ENCODE measurements around the gene CDCA8. TPM values are rescaled to one million over a fixed set of nuclear protein-coding genes. Genes with fewer than 3 reads are reported as not detected.

Gene CDCA8
- total RNA-seq, 1 experiment from 2014 or later: 51.7 TPM

GRCh38 chr1:37722181-37723071 is 30.1 kb downstream of the CDCA8 start (continued):
- TF ChIP-seq EZH2 (IDR thresholded peaks at IDR 0.05) (no peak), ZNF274 (IDR thresholded peaks at IDR 0.05; ENCODE audit: low read depth, low read length) (no peak), YY1 (IDR thresholded peaks at IDR 0.05; ENCODE audit: extremely low read depth, insufficient replicate concordance, low read depth, low read length) (no peak), EGR1 (IDR thresholded peaks at IDR 0.05; ENCODE audit: low read depth) (no peak), ZFX (IDR thresholded peaks at IDR 0.05) (no peak)

- no TSS peak for BruUV-seq (replicated peaks)
- ChIA-PET RAD21 (ENCODE audit: low non-redundant PET in 1 of 2, low total read pairs in 2 of 2, uncharacterized antibody in 2 of 2, unreplicated experiment in 2 of 2) (no interaction called here), CTCF (no interaction called here), POLR2A (no interaction called here)
- DNase-seq (ENCODE audit: low read depth, low spot score) (no peak), ATAC-seq (no peak)
- no peak overlapping the region for H2AFZ ChIP-seq (ENCODE audit: low read depth, low read length, poor library complexity, severe bottlenecking)
- H3K36me3 ChIP-seq (ENCODE audit: control insufficient read depth in 1 of 2, insufficient read depth in 2 of 2, low read length in 2 of 2): no peaks in the 10 kb centered on the region
- no peaks in the 10 kb centered on the region for H4K20me1 ChIP-seq (ENCODE audit: insufficient read depth)
- no peaks in the 10 kb centered on the region for H3K4me1 ChIP-seq (ENCODE audit: control insufficient read depth in 1 of 2, insufficient read depth in 2 of 2, low read length in 2 of 2)
- H3K4me2 ChIP-seq (ENCODE audit: low read length): no peak overlapping the region
- intact Hi-C loops (cut with micrococcal nuclease): no loop called here
- no peaks in the 10 kb centered on the region for H3K9me2 ChIP-seq (ENCODE audit: insufficient read depth)
- no peak overlapping the region for H3K27ac ChIP-seq (ENCODE audit: low read depth, low read length)
- H3K79me2 ChIP-seq (ENCODE audit: insufficient read depth, low read length): no peaks in the 10 kb centered on the region
- TF ChIP-seq TCF7L2 (IDR thresholded peaks at IDR 0.05; ENCODE audit: borderline replicate concordance, extremely low read depth, insufficient read depth, insufficient read length): no peak
- no peak for TF ChIP-seq YY1 (IDR thresholded peaks at IDR 0.05; ENCODE audit: extremely low read depth, insufficient replicate concordance, low read depth, low read length)
- no peak for TF ChIP-seq ZBTB33 (IDR thresholded peaks at IDR 0.05; ENCODE audit: extremely low read depth, insufficient replicate concordance, low read length)
- no peak for TF ChIP-seq SP1 (IDR thresholded peaks at IDR 0.05; ENCODE audit: low read depth)
- no peak for TF ChIP-seq FOSL1 (IDR thresholded peaks at IDR 0.05; ENCODE audit: low read depth)
- H3K9me3 ChIP-seq (ENCODE audit: control insufficient read depth in 1 of 2, insufficient read depth in 1 of 2, low read depth in 1 of 2, low read length in 2 of 2): no peaks in the 10 kb centered on the region
- H3K4me3 ChIP-seq (replicated peaks in 1 of 2; ENCODE audit: low read depth in 1 of 2, low read length in 2 of 2): no peak overlapping the region
- no peak overlapping the region for H3K9ac ChIP-seq (ENCODE audit: low read length)
- no peaks in the 10 kb centered on the region for H3K27me3 ChIP-seq (ENCODE audit: insufficient read depth, low read length)
These were observed 30.7 kb downstream of the CDCA8 start for GRCh38 chr1:37723072-37723389.
